Caco-2 (cell line): ENCODE measurements around the gene NEMP1. TPM values are rescaled to one million over a fixed set of nuclear protein-coding genes. Genes with fewer than 3 reads are reported as not detected.
A peak's percentile ranks its signal among the peaks of the same experiment; 100 is the strongest.

Experiments
- BruUV-seq: library from RNA; stranded (reverse); fragments of 400-500 nt; replicated peaks from 2 replicates; lab custom pipeline; 2021; lab: Mats Ljungman, UMichigan
- CTCF ChIA-PET: fragments of 300-600 bp; sonication (Branson Sonifier 250); formaldehyde crosslinking; loops from one replicate; lab custom pipeline; 2022; ENCODE audit warnings: antibody characterized with exemption; lab: Charles Lee
- POLR2A ChIA-PET: fragments of 300-600 bp; sonication (Branson Sonifier 250); formaldehyde crosslinking; loops from one replicate; lab custom pipeline; 2022; ENCODE audit warnings: antibody characterized with exemption; lab: Charles Lee
- DNase-seq, 2 experiments: peaks; one replicate each; pipeline versions ENCODE4 v3.0.0 to v3.0.0-alpha.2; 2020 to 2022
- H3K27me3 ChIP-seq: replicated peaks from 2 replicates; pipeline ENCODE4 v1.6.0; 2011; ENCODE audit warnings: low read length; ENCODE audit not compliant: control insufficient read depth, insufficient read depth
- H3K36me3 ChIP-seq: 2 replicates; pipeline ENCODE4 v1.5.1; 2011; ENCODE audit warnings: low read length; ENCODE audit not compliant: control insufficient read depth, insufficient read depth
- H3K4me1 ChIP-seq: fragments of 250-450 bp; sonication (Bioruptor Pico); 2 replicates; pipeline ENCODE4 v1.5.1; 2020; ENCODE audit warnings: mild to moderate bottlenecking
- H3K4me3 ChIP-seq: 2 replicates; pipeline ENCODE4 v1.5.1; 2011; ENCODE audit warnings: low read depth, mild to moderate bottlenecking, control low read depth, low read length
- H3K9me3 ChIP-seq: fragments of 250-450 bp; sonication (Bioruptor Pico); 2 replicates; pipeline ENCODE4 v1.5.1; 2020; ENCODE audit warnings: mild to moderate bottlenecking, moderate library complexity
- H3K27ac Mint-ChIP-seq: one replicate; pipeline ENCODE4 v1.8.0; 2022; ENCODE audit warnings: mixed read lengths; ENCODE audit not compliant: unreplicated experiment
- H3K27me3 Mint-ChIP-seq: one replicate; pipeline ENCODE4 v1.8.0; 2022; ENCODE audit warnings: mixed read lengths; ENCODE audit not compliant: insufficient read depth, unreplicated experiment
- H3K36me3 Mint-ChIP-seq: one replicate; pipeline ENCODE4 v1.8.0; 2022; ENCODE audit warnings: mild to moderate bottlenecking, mixed read lengths; ENCODE audit not compliant: insufficient read depth, unreplicated experiment
- H3K4me1 Mint-ChIP-seq: one replicate; pipeline ENCODE4 v1.8.0; 2022; ENCODE audit warnings: low read depth, mixed read lengths; ENCODE audit not compliant: unreplicated experiment
- H3K4me3 Mint-ChIP-seq: one replicate; pipeline ENCODE4 v1.8.0; 2022; ENCODE audit warnings: mild to moderate bottlenecking, moderate library complexity, mixed read lengths; ENCODE audit not compliant: unreplicated experiment
- H3K9me3 Mint-ChIP-seq: one replicate; pipeline ENCODE4 v1.8.0; 2022; ENCODE audit warnings: mixed read lengths; ENCODE audit not compliant: unreplicated experiment
- intact Hi-C: fragments of 100-400 bp; cut with micrococcal nuclease; formaldehyde crosslinking; loops from one replicate; pipeline ENCODE4 v1.10.0; 2022; ENCODE audit not compliant: unreplicated experiment
- total RNA-seq: library from RNA; stranded (reverse); gene quantifications from 2 replicates; pipeline ENCODE4 v1.2.3, GENCODE V29; 2022
- TF ChIP-seq, protein P1 (sequence below), 2 experiments: fragments of 200-600 bp in 1 of 2; IDR thresholded peaks; 1 replicate in 1 of 2; 2 replicates in 1 of 2; pipeline versions ENCODE4 v1.5.1 to v1.8.0; 2011 to 2022; ENCODE audit warnings: antibody characterized with exemption in 1 of 2, control low read depth in 1 of 2, inconsistent platforms in 1 of 2, low read depth in 1 of 2, low read length in 1 of 2, mild to moderate bottlenecking in 1 of 2, moderate library complexity in 1 of 2; ENCODE audit not compliant: insufficient read depth in 1 of 2, severe bottlenecking in 1 of 2, unreplicated experiment in 1 of 2

The NEMP1 gene
- total RNA-seq, 1 experiment from 2014 or later = 40.1 TPM

DNA sequence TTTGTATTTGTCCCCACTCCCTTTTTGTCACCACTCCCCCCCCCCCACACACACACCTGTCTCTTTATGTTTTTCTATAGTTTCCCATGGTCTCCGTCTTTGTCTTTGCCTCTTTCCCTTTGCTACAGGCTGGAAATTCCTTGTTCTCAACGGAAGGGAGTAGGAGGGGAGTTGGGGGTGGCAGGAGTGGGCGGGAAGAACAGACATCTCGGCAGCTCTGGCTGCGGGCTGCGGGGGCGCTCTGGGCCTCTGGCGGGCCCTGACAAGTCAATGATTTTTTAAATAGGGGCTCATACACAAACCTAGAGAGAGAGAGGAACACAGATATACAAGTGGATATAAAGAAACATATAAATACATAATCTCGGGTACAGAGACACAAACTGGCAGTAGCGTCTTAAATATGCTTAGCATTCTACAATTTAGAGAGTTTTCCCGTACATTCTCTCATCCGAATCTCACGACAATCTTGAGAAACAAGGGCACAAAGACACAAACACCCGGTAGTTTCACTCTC is 8.0 kb upstream of the NEMP1 start:
- Mint-ChIP-seq H3K4me3 (peak overlapping the region; percentile 78), H3K9me3 (no peaks in the 10 kb centered on the region), H3K36me3 (peaks cover 17% of the 10 kb centered on the region), H3K27me3 (no peaks in the 10 kb centered on the region), H3K27ac (peak overlapping the region; percentile 98), H3K4me1 (peaks cover 31% of the 10 kb centered on the region)
- BruUV-seq = TSS peak; percentile 53
- peak; percentile 67 for DNase-seq
- ChIA-PET POLR2A (interaction anchor here (1.9 to 4.4 kb wide), 2 partner anchors 8 to 25 kb away, joined by 18 to 56 read pairs; partner anchors contain the start of genes NEMP1 and STAT6), CTCF (interaction anchor here (2.4 to 4.4 kb wide), 4 partner anchors 8 to 41 kb away, joined by 9 to 35 read pairs (median 18); partner anchors contain the start of genes NEMP1 and STAT6)
- peak overlapping the region; percentile 76 for H3K4me3 ChIP-seq
- TF ChIP-seq, protein P1, sequence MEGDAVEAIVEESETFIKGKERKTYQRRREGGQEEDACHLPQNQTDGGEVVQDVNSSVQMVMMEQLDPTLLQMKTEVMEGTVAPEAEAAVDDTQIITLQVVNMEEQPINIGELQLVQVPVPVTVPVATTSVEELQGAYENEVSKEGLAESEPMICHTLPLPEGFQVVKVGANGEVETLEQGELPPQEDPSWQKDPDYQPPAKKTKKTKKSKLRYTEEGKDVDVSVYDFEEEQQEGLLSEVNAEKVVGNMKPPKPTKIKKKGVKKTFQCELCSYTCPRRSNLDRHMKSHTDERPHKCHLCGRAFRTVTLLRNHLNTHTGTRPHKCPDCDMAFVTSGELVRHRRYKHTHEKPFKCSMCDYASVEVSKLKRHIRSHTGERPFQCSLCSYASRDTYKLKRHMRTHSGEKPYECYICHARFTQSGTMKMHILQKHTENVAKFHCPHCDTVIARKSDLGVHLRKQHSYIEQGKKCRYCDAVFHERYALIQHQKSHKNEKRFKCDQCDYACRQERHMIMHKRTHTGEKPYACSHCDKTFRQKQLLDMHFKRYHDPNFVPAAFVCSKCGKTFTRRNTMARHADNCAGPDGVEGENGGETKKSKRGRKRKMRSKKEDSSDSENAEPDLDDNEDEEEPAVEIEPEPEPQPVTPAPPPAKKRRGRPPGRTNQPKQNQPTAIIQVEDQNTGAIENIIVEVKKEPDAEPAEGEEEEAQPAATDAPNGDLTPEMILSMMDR (IDR thresholded peaks at IDR 0.05; ENCODE audit: insufficient read depth in 1 of 2, low read depth in 1 of 2, low read length in 1 of 2, severe bottlenecking in 1 of 2, unreplicated experiment in 1 of 2) = peak in 1 of 2 experiments; percentile 63
- peaks cover 20% of the 10 kb centered on the region for H3K4me1 ChIP-seq
- no peaks in the 10 kb centered on the region for H3K9me3 ChIP-seq
- intact Hi-C loops = loop anchor here (1.0 kb wide), 1 partner anchor 25 kb away; the partner anchor contains the start of gene STAT6
- no peaks in the 10 kb centered on the region for H3K27me3 ChIP-seq
- peaks cover 4% of the 10 kb centered on the region; the same call in 1 of the 2 replicates for H3K36me3 ChIP-seq

DNA sequence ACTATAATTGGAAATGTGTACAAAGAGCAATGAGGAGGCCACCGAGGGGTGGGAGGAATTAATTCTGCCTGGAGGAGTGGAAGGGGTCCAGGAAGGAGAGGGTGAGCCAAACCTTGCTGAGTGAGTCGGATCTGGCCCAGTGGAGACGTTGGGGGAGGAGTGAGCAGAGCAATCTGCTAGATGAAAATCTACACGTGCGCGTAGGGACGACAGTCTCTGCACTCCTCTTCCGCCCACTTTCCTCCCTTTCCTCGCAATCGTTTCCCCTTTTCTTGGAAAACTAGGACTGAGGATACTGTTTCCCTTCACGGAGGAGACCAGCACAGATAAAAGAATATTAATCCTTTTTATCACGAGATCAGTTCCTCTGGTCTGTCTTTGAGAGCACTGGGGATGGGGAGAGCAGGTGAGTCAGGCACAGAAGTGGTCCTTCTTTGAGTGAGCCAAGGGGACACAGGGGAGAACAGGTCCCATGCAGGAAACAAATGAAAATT is 7.5 kb upstream of the NEMP1 start:
- POLR2A ChIA-PET = interaction anchor here (4.4 kb wide), 1 partner anchor 25 kb away, joined by 56 read pairs; the partner anchor contains the start of gene STAT6
- Histone ChIP-seq H3K27me3 (no peaks in the 10 kb centered on the region), H3K4me3 (peak overlapping the region; percentile 76), H3K9me3 (no peaks in the 10 kb centered on the region), H3K4me1 (peaks cover 20% of the 10 kb centered on the region), H3K36me3 (0 out of 2 replicates have a peak, but pooled peaks cover 2% of the 10 kb centered on the region)
- Mint-ChIP-seq H3K36me3 (peaks cover 12% of the 10 kb centered on the region), H3K4me3 (peak overlapping the region; percentile 78), H3K27me3 (no peaks in the 10 kb centered on the region), H3K4me1 (peaks cover 31% of the 10 kb centered on the region), H3K9me3 (no peaks in the 10 kb centered on the region), H3K27ac (peak overlapping the region; percentile 98)
- intact Hi-C loops = no loop called here
- BruUV-seq = no TSS peak
- TF ChIP-seq, protein P1 (IDR thresholded peaks at IDR 0.05; ENCODE audit: insufficient read depth in 1 of 2, low read depth in 1 of 2, low read length in 1 of 2, severe bottlenecking in 1 of 2, unreplicated experiment in 1 of 2) = no peak
- no peak for DNase-seq
- CTCF ChIA-PET = interaction anchor here (3.0 to 4.4 kb wide), 2 partner anchors 17 to 26 kb away, joined by 24 to 35 read pairs; partner anchors contain the start of gene STAT6

DNA sequence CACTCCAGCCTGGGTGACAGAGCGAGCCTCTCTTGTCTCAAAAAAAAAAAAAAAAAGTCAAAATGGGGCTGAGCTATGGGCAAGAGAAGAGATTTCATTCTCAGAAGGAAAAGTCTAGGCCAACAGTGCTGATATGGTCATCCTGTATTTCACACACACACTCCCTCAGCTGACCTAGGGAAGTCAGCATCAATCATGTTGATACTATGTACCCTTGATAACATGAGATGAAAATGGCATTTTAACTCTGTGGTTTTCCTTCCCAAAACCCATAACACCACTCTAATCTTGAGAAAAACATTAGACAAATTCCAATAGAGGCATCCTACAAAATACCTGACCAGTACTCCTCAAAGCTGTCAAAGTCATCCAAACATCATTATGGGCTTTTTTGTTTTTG is 2.3 kb upstream of the NEMP1 start:
- TF ChIP-seq, protein P1 (IDR thresholded peaks at IDR 0.05; ENCODE audit: insufficient read depth in 1 of 2, low read depth in 1 of 2, low read length in 1 of 2, severe bottlenecking in 1 of 2, unreplicated experiment in 1 of 2) = no peak

More for the DNA sequence above, 2.3 kb upstream of the NEMP1 start:
- peaks cover 12% of the 10 kb centered on the region for H3K4me1 Mint-ChIP-seq
- H3K4me3 ChIP-seq = no peak overlapping the region
- no TSS peak for BruUV-seq
- POLR2A ChIA-PET = no interaction called here
- CTCF ChIA-PET = no interaction called here
- no peak overlapping the region for H3K4me3 Mint-ChIP-seq
- H3K36me3 Mint-ChIP-seq = peaks cover 9% of the 10 kb centered on the region
- H3K4me1 ChIP-seq = peaks cover 19% of the 10 kb centered on the region
- DNase-seq = no peak
- intact Hi-C loops = no loop called here
- no peaks in the 10 kb centered on the region for H3K9me3 ChIP-seq
- H3K27me3 ChIP-seq = no peaks in the 10 kb centered on the region
- no peaks in the 10 kb centered on the region for H3K36me3 ChIP-seq
- H3K27ac Mint-ChIP-seq = no peak overlapping the region
- H3K9me3 Mint-ChIP-seq = no peaks in the 10 kb centered on the region
- no peaks in the 10 kb centered on the region for H3K27me3 Mint-ChIP-seq
